Activated T-helper 1 cell treated with anti-CD3 and anti-CD28 coated beads, Interleukin-2, amount 50 U/mL, for 16 hours (primary cell): Measurements from ENCODE around the gene RAD23B.

Source experiments
- DNase-seq, 2 donors: peaks; one replicate each; pipeline ENCODE4 v3.0.0-alpha.2; 2020; ENCODE audit warnings: low read depth in 1 of 2, low spot score in 1 of 2

Gene RAD23B

GRCh38 chr9:107373809-107374208 is 90.7 kb downstream of the RAD23B start:
- DNase-seq, result no peak

- DNase-seq, result no peak
Measured at GRCh38 chr9:107375001-107375400, 91.9 kb downstream of the RAD23B start.

- no peak for DNase-seq
Measured at GRCh38 chr9:107375651-107376369, 92.7 kb downstream of the RAD23B start.

- DNase-seq, result no peak
Measured at GRCh38 chr9:107378006-107378405, 94.9 kb downstream of the RAD23B start.
